Activated CD4-positive, CD25-positive, alpha-beta regulatory T cell treated with anti-CD3 and anti-CD28 coated beads, Interleukin-2, amount 50 U/mL, for 72 hours (primary cell): ENCODE results near the gene RHD.
"Not testable (repeated sequence)": the region's sequence is repeated elsewhere in the genome, so short reads cannot be mapped to it uniquely, and the experiment has no call there.

Experiments
- DNase-seq: peaks from one replicate; pipeline ENCODE4 v3.0.0; 2021

RHD gene

DNA sequence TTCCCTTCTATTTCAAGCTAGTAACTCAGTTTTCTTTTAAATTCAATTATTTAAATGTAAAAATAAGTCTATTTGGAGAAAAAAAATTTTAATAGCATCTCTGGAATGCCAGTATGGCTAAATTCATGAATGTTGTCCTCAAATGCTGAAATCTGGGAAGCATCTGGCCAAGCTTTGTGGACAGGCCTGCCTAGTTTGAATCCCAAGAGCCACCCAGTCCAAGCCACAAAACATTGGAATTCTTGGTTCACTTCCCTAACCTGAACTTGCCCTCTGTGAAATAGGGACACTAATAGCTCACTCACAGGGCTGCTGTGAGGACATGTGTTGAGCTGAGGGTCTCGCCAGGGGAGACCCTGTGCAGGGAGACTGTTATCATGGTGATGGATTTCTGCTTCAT is 37.2 kb downstream of the RHD start:
- not testable (repeated sequence) for DNase-seq

DNA sequence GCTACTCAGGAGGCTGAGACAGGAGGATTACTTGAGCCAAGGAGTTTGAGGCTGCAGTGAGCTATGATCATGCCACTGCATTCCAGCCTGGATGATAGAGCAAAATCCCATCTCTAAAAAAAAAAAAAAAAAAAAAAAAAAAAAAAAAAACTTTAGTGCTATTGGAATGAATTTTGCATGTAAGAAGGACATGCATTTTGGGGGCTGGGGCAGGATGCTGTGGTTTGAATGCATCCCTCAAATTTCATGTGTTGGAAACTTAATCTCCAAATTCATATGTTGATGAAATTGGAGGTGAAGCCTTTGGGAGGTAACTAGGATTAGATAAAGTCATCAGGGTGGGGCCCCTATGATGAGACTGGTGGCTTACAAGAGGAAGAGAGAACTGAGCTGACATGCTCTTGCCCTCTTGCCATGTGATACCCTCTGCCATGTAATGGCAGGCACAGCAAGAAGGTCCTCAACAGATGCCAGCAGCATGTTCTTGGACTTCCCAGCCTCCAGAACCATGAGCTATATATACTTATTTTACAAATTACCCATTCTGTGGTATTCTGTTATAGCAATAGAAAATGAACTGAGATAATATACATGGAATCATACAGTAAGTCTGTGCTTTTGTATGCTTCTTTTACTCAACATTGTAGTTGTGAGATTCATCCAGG is 40.6 kb downstream of the RHD start:
- not testable (repeated sequence) for DNase-seq

DNA sequence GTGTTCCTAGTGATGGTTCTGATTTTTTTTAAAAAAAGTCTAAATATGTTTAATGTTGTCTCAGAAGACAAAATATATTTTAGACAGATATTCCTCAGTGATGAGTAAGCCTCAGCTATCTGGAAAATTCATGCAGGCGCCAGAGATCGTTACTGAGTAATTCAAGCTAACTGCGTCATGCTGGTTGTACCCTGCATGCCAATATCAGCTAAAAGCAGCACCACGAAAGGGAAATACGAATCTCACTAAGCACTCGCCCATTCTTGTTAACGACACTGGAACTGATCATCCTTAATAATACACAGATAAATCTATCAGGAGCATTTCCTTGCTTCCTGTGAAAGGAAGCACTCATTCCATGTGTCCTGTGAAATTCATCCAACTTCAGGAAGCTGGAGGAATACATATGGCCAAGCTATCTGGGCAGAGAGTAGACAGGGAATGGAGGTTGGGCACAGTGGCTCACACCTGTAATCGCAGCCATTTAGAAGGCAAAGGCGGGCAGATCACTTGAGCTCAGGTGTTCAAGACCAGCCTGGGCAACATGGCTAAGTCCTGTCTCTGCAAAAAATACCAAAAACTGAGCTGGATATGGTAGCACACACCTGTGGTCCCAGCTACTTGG is 48.1 kb downstream of the RHD start:
- DNase-seq = not testable (repeated sequence)

DNA sequence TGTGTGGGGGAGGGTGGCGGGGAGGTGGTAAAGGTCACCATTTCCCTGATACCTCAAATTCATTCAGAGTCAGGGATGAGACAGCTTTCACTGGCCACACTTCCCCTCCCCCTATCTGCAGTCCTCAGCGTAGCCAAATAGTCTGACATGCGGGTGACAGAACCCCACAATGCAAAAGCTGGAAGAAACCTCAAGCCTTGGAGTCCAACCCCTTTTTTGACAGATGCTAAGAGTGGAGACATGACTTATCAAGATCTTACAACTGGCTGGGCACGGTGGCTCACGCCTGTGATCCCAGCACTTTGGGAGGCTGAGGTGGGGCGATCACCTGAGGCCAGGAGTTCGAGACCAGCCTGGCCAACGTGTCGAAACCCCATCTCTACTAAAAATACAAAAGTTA is 49.8 kb downstream of the RHD start:
- DNase-seq = not testable (repeated sequence)

DNA sequence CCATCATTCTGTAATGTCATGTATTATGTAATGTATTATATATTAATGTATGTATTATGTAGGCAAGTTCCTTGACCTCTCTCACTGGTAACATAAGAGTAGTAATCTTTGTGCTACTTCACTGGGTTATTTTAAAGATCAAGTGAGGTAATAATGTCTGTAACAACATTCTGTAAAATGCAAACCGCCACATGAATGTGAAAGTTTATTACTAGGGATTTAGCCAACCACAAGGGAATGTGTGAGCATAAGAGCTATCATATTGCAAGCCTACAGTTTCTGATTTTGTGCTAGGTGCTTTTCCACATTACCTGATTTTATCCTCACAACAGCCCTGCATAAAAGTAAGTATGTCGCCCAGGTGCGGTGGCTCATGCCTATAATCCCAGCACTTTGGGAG is 52.1 kb downstream of the RHD start:
- not testable (repeated sequence) for DNase-seq

DNA sequence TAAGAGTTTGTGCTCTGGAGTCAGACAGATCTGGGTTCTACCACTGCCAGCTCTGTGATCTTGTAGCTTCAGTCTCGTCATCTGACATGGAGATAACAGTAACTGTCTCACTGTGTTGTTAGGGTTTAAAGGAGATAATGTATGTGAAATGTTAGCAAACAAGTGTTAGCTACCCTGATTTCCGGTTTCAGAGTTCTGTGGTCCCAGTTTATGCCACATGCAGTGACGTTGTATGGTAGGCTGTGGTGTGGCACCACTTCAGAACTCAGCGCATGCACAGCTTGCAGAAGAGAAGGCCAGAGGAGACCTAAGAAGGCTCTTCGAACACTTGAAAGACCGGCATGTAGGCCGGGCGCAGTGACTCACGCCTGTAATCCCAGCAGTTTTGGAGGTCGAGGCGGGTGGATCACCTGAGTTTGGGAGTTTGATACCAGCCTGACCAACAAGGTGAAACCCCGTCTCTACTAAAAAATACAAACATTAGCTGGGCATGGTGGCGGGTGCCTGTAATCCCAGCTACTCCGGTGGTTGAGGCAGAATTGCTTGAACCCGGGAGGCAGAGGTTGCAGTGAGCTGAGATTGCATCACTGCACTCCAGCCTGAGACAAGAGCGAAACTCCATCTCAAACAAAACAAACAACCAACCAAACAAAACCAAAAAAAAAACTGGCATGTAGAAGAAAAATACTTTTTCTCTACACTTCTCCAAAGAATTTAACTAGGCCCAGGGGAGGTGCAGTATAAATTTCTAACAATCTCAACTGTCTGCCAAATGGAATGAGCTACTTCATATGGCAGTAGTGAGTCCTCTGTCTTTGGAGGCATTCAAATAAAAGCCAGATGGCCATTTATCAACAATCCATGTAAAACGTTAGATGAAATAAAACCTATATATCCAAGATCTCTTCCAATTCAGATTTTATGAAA is 55.8 kb downstream of the RHD start:
- DNase-seq = not testable (repeated sequence)

DNA sequence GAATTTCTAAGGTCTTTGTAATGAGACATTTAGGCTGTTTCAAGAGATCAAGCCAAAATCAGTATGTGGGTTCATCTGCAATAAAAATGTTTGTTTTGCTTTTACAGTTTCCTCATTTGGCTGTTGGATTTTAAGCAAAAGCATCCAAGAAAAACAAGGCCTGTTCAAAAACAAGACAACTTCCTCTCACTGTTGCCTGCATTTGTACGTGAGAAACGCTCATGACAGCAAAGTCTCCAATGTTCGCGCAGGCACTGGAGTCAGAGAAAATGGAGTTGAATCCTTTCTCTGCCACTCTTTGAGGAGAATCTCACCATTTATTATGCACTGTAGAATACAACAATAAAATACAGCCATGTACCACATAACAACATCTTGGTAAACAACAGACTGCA is 56.5 kb downstream of the RHD start:
- DNase-seq = not testable (repeated sequence)

DNA sequence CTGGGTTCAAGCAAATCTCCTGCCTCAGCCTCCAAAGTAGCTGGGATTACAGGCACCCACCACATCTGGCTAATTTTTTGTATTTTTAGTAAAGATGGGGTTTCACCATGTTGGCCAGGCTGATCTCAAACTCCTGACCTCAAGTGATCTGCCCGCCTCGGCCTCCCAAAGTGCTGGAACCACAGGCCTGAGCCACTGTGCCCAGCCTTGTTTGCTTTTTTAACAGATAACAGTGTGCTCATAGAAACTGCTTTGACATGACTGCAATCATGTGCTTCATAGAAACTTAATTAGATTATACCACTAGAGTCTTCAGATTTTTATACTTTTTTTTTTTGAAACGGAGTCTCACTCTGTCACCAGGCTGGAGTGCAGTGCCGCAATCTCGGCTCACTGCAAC is 57.0 kb downstream of the RHD start:
- not testable (repeated sequence) for DNase-seq

DNA sequence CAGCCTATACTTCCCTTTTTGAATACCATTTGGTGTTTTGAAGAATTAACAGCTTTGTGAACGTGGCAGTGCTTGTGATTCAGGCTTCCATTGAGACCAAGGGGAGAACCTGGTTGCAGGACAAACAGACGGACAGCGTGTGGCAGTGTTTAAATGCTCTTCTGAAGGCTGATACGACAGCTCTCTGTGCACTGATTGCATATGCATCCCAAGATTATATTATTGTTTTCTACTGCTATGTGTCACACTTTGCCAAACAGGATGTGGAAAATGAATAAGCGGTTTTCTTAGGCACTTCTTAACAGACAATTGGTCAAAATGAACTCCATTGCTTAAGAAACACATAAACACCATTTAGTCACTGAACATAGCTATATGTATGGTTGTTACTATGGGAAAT is 57.6 kb downstream of the RHD start:
- not testable (repeated sequence) for DNase-seq

DNA sequence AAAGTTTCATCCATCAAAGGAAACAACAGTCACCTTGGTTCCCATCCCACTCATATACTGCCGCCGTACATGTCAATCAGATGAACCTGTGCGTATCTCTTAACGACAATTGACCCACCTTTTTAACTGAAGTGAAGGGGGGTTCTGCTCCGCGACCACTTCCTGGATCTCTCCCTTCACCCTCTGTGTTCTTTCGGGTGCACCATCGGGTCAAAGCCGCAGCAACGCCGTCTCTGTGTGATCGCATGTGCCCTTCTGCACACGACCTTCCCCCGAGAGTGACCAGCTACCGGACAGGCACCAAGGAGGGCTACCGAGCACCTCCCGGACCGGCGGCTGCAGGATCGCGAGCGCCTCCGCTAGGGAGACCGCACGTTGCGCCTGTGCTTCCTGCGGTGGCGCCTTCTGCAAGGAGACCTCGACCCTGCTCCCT is 64.6 kb downstream of the RHD start:
- DNase-seq = peak; percentile 41

DNA sequence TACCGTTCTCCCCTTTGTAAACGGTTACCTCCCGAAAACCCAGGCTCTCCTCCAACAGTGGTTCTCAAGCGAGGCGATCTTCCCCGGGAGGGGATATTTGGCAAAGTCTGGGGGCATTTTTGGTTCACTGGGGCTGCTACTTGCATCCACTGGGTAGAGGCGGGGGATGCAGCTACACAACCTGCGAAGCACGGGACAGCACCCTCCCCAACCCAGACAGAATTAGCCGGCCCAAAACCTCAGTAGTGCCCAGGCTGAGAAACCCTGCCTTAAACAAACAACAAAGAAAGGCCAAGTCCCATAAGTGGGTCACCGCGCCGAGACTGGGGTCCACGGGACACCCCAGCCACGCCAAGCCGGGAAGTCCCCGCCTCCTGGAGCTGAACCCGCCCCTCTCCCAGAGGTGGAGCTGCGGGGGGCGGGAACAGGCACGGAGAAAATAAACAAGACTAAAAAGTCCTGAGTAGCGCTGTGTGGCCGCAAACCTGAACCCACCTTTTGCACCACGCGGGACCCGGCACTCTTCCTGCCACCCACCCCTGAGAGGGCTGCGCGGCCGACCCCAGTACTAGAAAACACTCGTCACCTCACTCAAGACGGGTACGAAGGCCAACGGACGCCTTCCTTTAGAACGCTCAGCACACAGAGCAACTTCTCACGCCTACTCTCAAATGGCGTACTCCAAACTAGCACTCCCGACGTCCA is 65.3 kb downstream of the RHD start:
- not testable (repeated sequence) for DNase-seq

DNA sequence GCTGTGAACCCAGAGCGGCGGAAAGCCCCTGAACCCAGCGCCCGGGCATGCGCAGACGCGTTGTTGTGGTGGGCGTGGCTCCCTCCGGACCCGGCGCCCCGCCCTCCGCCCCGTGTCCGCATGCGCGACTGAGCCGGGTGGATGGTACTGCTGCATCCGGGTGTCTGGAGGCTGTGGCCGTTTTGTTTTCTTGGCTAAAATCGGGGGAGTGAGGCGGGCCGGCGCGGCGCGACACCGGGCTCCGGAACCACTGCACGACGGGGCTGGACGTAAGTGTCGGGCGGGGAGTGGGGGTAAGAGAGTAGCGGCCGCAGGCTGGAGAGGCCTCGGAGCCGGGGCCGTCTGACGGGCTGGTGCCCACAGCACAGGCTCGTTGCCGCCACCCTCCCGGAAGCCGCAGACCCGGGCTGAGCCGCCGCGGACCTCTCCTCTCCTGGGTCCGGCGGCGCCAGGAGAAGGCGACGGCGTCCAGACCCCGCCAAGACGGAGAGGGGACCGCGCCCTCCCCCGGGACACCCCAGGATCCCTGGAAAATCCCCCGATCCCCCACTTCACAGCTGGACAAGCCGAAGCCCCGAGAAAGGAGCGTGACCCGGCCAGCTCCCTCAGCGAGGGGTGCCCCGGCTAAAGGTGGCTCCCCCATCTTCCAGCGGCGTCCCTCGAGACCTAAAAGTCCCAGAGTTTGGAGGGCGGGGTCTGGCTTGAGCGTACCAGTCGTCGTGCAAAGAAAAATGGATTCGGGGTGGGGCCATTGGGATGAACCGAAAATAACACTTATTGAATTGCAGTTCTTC is 66.1 kb downstream of the RHD start, which contains the start of gene TMEM50A:
TMEM50A (plus strand) TSS at position 147 of the 794 bp plus-strand sequence. CDS start 2,153 bp downstream, outside the sequence.
- peak; percentile 91 for DNase-seq

DNA sequence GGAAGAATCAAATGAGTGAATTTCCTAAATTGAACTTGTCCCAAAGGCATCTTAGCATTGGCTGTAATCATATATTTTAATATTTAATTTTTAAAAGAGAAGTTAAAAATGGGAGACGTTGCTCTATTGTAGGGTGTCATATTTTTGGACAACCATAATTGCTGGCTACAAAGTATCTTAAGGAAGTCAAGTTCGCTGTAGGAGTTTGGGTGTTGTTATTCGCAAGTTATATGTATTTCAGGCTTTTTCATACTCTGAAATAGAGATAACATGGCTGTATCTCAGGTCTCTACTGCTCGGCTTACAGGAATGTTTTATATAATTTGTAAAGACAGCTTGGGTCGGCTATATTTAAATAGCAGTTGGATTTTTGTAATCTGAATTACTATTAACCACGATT is 66.7 kb downstream of the RHD start:
- no peak for DNase-seq

DNA sequence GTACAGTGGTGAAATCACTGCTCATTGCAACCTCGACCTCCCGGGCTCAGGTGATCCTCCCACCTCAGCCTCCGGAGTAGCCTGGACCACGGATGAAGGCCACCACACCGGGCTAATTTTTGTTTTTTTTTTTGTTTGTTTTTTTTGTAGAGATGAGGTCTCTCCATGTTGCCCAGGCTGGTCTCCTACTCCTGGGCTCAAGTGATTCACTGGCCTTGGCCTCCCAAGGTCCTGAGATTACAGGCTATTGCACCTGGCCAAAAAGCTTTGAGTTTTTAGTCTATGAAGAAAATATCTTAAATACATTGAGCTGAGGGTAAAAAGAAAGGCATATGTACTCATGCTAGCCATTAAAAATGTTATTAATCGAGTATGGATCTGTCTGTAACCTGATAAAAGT is 69.4 kb downstream of the RHD start:
- DNase-seq = no peak

DNA sequence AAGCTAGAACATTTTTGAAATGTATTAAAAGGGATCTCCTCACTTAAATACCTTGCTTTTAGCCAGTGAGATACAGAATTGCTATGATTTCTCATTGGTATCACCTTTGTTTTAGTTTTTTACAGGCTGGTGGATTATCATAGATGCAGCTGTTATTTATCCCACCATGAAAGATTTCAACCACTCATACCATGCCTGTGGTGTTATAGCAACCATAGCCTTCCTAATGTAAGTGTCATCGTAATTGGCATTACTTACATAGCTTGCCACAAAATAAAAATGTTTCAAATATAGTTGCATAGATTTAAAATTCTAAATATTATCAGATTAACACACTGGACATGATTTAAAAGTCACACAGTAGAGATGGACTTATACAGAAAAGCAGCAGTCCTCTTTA is 70.5 kb downstream of the RHD start:
- no peak for DNase-seq

DNA sequence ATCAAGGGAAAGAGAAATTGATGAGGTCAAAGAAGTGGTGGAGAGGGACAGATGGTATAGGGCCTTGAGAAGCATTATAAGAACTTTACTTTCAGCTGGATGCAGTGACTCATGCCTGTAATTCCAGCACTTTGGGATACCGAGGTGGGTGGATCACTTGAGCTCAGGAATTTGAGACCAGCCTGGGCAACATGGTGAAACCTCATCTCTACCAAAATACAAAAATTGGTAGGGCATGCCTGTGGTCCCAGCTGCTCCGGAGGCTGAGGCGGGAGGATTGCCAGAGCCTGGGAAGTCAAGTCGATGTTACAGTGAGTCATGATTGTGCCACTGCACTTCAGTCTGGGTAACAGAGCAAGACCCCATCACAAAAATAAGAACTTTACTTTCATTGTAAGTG is 71.6 kb downstream of the RHD start:
- no peak for DNase-seq

DNA sequence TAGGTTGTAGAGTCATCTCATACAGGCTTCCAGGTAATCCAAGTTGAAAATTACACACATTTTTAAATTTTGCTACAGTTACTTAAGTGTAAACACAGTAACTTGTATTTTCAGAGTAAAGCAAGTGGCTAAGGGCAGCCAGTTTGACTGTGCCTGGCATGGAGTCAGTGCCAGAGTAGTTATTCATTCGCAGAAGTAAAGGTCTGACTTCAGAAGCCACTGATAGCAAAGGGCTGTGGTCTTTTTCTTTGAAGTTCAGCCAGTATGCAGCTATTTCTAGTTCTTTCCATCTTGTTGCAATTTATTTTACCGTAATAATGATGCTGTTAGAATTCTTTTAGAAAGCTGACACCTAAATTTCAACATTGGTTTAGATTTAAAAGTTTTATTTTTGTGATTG is 75.2 kb downstream of the RHD start:
- no peak for DNase-seq

DNA sequence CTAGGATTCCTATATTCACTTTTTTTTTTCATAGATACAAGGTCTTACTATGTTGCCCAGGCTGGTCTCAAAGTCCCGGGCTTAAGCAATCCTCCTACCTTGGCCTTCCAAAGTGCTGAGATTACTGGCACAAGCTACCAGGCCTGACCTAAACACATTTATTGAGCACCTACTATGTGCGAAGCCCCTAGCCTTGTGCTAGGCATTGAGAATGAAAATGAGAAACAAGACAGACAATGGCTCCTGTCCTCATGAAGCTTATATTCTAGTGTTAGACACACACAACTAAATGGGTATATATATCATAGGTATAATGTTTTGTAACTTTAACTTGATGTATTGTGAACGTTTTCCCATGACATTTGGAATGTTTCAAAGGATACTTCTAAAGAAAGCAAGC is 77.3 kb downstream of the RHD start:
- DNase-seq = no peak

DNA sequence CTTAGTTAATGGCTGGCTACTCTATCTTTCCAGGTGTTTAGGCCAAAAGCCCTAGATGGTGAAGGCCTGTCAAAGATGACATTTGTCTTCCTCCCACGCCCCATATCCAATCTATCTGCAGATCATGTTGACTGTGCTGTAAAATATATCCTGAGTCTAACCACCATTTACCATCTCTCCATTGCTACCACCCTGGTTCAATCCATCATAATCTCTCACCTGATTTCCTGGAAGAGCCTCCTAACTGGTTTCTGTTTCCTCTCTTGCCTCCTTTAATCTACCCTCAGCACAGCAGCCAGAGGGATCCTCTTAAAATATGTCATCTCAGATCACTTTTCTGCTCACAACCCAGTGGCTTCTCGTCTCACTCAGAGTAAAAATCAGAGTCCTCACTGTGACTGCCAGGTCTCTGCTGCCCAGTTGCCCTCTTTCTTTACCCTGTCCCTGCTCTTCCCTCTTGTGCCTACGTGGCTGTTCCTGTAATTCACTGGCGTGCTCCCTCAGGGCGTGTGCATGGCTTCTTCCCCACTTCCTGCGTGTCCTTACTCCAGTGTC is 83.6 kb downstream of the RHD start:
- no peak for DNase-seq

DNA sequence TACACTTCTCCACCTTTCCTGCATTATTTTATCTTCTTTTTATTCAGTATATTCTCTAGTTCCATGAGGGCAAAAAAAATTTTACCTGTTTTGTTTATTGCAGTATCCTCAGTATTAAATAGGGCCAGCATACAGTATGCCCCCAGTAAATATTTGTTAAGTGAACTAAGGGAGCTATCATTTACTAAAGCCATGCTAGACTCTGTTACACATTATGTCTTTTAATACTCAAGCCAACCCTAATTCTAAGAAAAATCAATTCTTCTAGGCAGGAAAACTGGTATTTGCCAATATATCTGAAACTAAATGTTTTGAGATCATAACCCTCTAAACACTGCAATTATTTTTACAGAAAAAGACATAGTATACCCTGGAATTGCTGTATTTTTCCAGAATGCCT is 84.1 kb downstream of the RHD start:
- no peak for DNase-seq

DNA sequence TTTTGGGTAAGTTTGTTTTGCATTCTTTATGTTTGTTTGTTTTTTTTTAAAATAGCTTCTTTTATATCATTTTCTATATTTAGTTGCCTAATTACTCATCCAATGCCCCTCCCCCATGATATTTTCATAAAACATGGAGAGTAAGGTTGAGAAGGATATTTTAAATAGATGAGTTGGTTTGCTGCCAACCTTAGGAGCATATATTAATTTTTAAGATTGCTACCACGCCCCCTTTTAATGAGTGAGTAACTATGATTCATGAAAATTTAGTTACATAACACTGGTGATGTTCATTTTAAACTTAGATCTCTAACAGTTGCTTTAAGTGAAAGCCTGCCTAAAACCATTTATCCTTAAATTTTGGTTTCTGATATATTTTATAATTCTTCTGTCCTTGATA is 84.5 kb downstream of the RHD start:
- DNase-seq = no peak
